Progenitor cell of endocrine pancreas (in vitro differentiated cells): ENCODE measurements around the gene USF1. TPM values are rescaled to one million over a fixed set of nuclear protein-coding genes. Genes with fewer than 3 reads are reported as not detected.
"Not testable (repeated sequence)": the region's sequence is repeated elsewhere in the genome, so short reads cannot be mapped to it uniquely, and the experiment has no call there.

Experiments used
- DNase-seq: peaks from one replicate; pipeline ENCODE4 v3.0.0; 2021; ENCODE audit warnings: low spot score; ENCODE audit not compliant: unreplicated experiment
- H3K27ac Mint-ChIP-seq: 2 replicates; pipeline ENCODE4 v1.8.0; 2021; ENCODE audit warnings: mild to moderate bottlenecking, moderate library complexity, mixed read lengths
- H3K27me3 Mint-ChIP-seq: 2 replicates; pipeline ENCODE4 v1.8.0; 2021; ENCODE audit warnings: mixed read lengths
- H3K36me3 Mint-ChIP-seq: 2 replicates; pipeline ENCODE4 v1.8.0; 2022; ENCODE audit warnings: mixed read lengths; ENCODE audit not compliant: insufficient read depth
- H3K4me1 Mint-ChIP-seq: 2 replicates; pipeline ENCODE4 v1.8.0; 2021; ENCODE audit warnings: low read depth, mixed read lengths
- H3K4me3 Mint-ChIP-seq: 2 replicates; pipeline ENCODE4 v1.8.0; 2021; ENCODE audit warnings: low read depth, mild to moderate bottlenecking, moderate library complexity, mixed read lengths
- H3K9me3 Mint-ChIP-seq: 2 replicates; pipeline ENCODE4 v1.8.0; 2021; ENCODE audit warnings: low read depth, mixed read lengths
- CTCF ChIP-seq: fragments of 200-600 bp; sonication (generic); IDR thresholded peaks from one replicate; pipeline ENCODE4 v1.5.0; 2021; ENCODE audit warnings: antibody characterized with exemption, mild to moderate bottlenecking; ENCODE audit not compliant: unreplicated experiment
- total RNA-seq: library from RNA; stranded (reverse); gene quantifications from 2 replicates; pipeline ENCODE4 v1.2.1, GENCODE V29; 2021

Gene USF1
- total RNA-seq, 1 donor from 2014 or later = 88.7 TPM

GRCh38 chr1:161033751-161034150 lies 12.0 kb downstream of the USF1 start:
- Mint-ChIP-seq H3K27ac (no peak overlapping the region), H3K9me3 (no peaks in the 10 kb centered on the region), H3K4me3 (no peak overlapping the region), H3K36me3 (peaks cover 8% of the 10 kb centered on the region), H3K4me1 (peaks cover 6% of the 10 kb centered on the region), H3K27me3 (no peaks in the 10 kb centered on the region)
- no peak for DNase-seq
- no peak for TF ChIP-seq CTCF

GRCh38 chr1:161032409-161032808 lies 13.4 kb downstream of the USF1 start:
- TF ChIP-seq CTCF = no peak

GRCh38 chr1:161031874-161032273 lies 13.9 kb downstream of the USF1 start:
- no peak for DNase-seq
- Mint-ChIP-seq H3K27ac (no peak overlapping the region), H3K27me3 (no peaks in the 10 kb centered on the region), H3K9me3 (no peaks in the 10 kb centered on the region), H3K4me3 (no peak overlapping the region), H3K36me3 (peaks cover 12% of the 10 kb centered on the region), H3K4me1 (no peaks in the 10 kb centered on the region)
- TF ChIP-seq CTCF = no peak

More at GRCh38 chr1:161032409-161032808, 13.4 kb downstream of the USF1 start:
- Mint-ChIP-seq H3K27ac (no peak overlapping the region), H3K4me1 (no peaks in the 10 kb centered on the region), H3K36me3 (peaks cover 8% of the 10 kb centered on the region), H3K4me3 (no peak overlapping the region), H3K27me3 (no peaks in the 10 kb centered on the region), H3K9me3 (no peaks in the 10 kb centered on the region)
- no peak for DNase-seq

GRCh38 chr1:161029466-161029865 lies 16.3 kb downstream of the USF1 start:
- H3K27me3 Mint-ChIP-seq, H3K4me3 Mint-ChIP-seq, H3K4me1 Mint-ChIP-seq, DNase-seq, H3K27ac Mint-ChIP-seq, H3K9me3 Mint-ChIP-seq: not testable (repeated sequence)
- peaks cover 14% of the 10 kb centered on the region for H3K36me3 Mint-ChIP-seq

GRCh38 chr1:161026954-161027353 lies 18.8 kb downstream of the USF1 start:
- H3K9me3 Mint-ChIP-seq, H3K27me3 Mint-ChIP-seq, DNase-seq, H3K4me1 Mint-ChIP-seq, H3K27ac Mint-ChIP-seq, H3K4me3 Mint-ChIP-seq: not testable (repeated sequence)
- H3K36me3 Mint-ChIP-seq = peaks cover 15% of the 10 kb centered on the region

GRCh38 chr1:161022432-161022831 lies 23.3 kb downstream of the USF1 start:
- H3K27me3 Mint-ChIP-seq, DNase-seq, H3K36me3 Mint-ChIP-seq, H3K9me3 Mint-ChIP-seq: not testable (repeated sequence)
- Mint-ChIP-seq H3K4me3 (peak overlapping the region; percentile 50), H3K4me1 (peaks cover 31% of the 10 kb centered on the region), H3K27ac (peak overlapping the region; percentile 93)

- Mint-ChIP-seq H3K27me3 (no peaks in the 10 kb centered on the region), H3K4me1 (peaks cover 36% of the 10 kb centered on the region), H3K4me3 (peak overlapping the region; percentile 86), H3K36me3 (peaks cover 3% of the 10 kb centered on the region), H3K9me3 (no peaks in the 10 kb centered on the region), H3K27ac (peak overlapping the region; percentile 99)
- TF ChIP-seq CTCF = no peak
- DNase-seq = no peak
Measured at GRCh38 chr1:161021970-161022353, 23.8 kb downstream of the USF1 start.
